Inflammatory macrophage treated with lipopolysaccharide for 1 hour (primary cell): ENCODE measurements around the gene ELL2.
A peak's percentile ranks its signal among the peaks of the same experiment; 100 is the strongest.

Experiments used
- DNase-seq, 2 donors: peaks; one replicate each; pipeline ENCODE4 v3.0.0-alpha.2; 2020 to 2022

Gene ELL2

GRCh38 chr5:95956021-95956899, 5.4 kb downstream of the ELL2 start:
- DNase-seq, result peak; percentile 35 to 47

- DNase-seq, result no peak
Observed at GRCh38 chr5:95954716-95955115, 6.9 kb downstream of the ELL2 start.

GRCh38 chr5:95953021-95953702, 8.5 kb downstream of the ELL2 start:
- DNase-seq, result no peak

GRCh38 chr5:95951916-95952315, 9.7 kb downstream of the ELL2 start:
- DNase-seq, result no peak

- DNase-seq, result no peak
Observed at GRCh38 chr5:95949810-95950209, 11.8 kb downstream of the ELL2 start.

GRCh38 chr5:95948631-95949030, 13.0 kb downstream of the ELL2 start:
- peak in 1 of 2 donors; percentile 34 for DNase-seq

- no peak for DNase-seq
Observed at GRCh38 chr5:95946451-95946850, 15.2 kb downstream of the ELL2 start.

GRCh38 chr5:95942968-95943367, 18.7 kb downstream of the ELL2 start:
- no peak for DNase-seq

- DNase-seq, result no peak
Observed at GRCh38 chr5:95942414-95942813, 19.2 kb downstream of the ELL2 start.

- no peak for DNase-seq
Observed at GRCh38 chr5:95941756-95942155, 19.9 kb downstream of the ELL2 start.

GRCh38 chr5:95940758-95941682, 20.6 kb downstream of the ELL2 start:
- DNase-seq, result no peak

GRCh38 chr5:95939465-95939864, 22.2 kb downstream of the ELL2 start:
- DNase-seq, result no peak

GRCh38 chr5:95938766-95939165, 22.9 kb downstream of the ELL2 start:
- no peak for DNase-seq

- no peak for DNase-seq
Observed at GRCh38 chr5:95938347-95938746, 23.3 kb downstream of the ELL2 start.

- no peak for DNase-seq
Observed at GRCh38 chr5:95937607-95938152, 24.0 kb downstream of the ELL2 start.

GRCh38 chr5:95936812-95937397, 24.7 kb downstream of the ELL2 start:
- DNase-seq, result no peak

- no peak for DNase-seq
Observed at GRCh38 chr5:95935553-95936100, 26.0 kb downstream of the ELL2 start.

GRCh38 chr5:95934207-95934804, 27.3 kb downstream of the ELL2 start:
- no peak for DNase-seq

- DNase-seq, result no peak
Observed at GRCh38 chr5:95932941-95933340, 28.7 kb downstream of the ELL2 start.

- DNase-seq, result no peak
Observed at GRCh38 chr5:95931079-95931833, 30.4 kb downstream of the ELL2 start.
